Keratinocyte (primary cell): ENCODE results near the gene RRAGD.

Source experiments
- EZH2 ChIP-seq: IDR thresholded peaks from one replicate; pipeline ENCODE4 v1.6.1; 2012; ENCODE audit warnings: inconsistent platforms, mild to moderate bottlenecking, low read length, moderate library complexity
- TF ChIP-seq, protein P1 (sequence below), 3 experiments: IDR thresholded peaks in 1 of 3; conservative IDR thresholded peaks in 1 of 3; optimal IDR thresholded peaks in 1 of 3; 2 replicates in 2 of 3; 3 replicates in 1 of 3; pipeline versions ENCODE3 to v1.5.1; 2011; ENCODE audit warnings: low read length in 3 of 3, mild to moderate bottlenecking in 3 of 3, moderate library complexity in 2 of 3, control low read depth in 1 of 3, inconsistent platforms in 1 of 3; ENCODE audit not compliant: insufficient read depth in 2 of 3; ENCODE audit errors: extremely low read depth in 1 of 3

DNA sequence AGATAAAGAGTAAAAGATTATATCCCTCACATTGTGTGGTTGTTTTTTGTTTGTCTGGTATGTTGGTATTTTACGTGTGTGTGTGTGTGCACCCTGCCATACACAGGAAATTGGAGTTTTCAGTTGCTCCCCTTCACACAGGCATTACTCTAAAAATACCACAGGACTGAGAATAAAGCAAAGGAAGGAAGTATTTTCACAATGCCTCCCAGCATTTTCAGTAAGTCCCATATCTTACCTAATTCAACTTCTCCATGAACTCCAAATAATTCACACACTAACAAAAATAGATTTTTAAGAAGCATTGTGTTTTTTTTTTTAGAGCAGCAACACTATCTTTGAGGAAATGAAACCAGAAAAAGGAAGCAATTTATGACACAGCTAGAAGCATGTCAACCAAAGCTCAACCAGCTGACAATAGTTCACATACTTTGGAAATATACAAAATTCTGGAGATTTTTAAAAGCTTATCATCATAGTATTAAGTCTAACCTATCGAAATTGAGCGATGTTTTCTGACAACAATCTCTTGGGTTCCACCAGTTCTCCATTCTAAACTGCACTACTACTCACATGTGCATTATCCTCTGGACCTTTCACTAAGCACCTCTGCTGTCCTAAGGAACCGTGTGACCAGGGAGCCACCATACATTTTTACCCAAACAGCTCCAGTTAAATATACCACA, 61.6 kb downstream of the RRAGD start:
- no peak for TF ChIP-seq EZH2
- TF ChIP-seq, protein P1, sequence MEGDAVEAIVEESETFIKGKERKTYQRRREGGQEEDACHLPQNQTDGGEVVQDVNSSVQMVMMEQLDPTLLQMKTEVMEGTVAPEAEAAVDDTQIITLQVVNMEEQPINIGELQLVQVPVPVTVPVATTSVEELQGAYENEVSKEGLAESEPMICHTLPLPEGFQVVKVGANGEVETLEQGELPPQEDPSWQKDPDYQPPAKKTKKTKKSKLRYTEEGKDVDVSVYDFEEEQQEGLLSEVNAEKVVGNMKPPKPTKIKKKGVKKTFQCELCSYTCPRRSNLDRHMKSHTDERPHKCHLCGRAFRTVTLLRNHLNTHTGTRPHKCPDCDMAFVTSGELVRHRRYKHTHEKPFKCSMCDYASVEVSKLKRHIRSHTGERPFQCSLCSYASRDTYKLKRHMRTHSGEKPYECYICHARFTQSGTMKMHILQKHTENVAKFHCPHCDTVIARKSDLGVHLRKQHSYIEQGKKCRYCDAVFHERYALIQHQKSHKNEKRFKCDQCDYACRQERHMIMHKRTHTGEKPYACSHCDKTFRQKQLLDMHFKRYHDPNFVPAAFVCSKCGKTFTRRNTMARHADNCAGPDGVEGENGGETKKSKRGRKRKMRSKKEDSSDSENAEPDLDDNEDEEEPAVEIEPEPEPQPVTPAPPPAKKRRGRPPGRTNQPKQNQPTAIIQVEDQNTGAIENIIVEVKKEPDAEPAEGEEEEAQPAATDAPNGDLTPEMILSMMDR (optimal IDR thresholded peaks at IDR 0.05 in 1 of 3, IDR thresholded peaks at IDR 0.05 in 1 of 3, conservative IDR thresholded peaks at IDR 0.05 in 1 of 3; ENCODE audit: extremely low read depth in 1 of 3, insufficient read depth in 2 of 3, low read length in 3 of 3) = no peak
